ENCODE results near the gene ST6GAL2.

The ST6GAL2 gene

GRCh38 chr2:106863387-106863786, 22.6 kb downstream of the ST6GAL2 start:
- no peak for DNase-seq

- DNase-seq = no peak
Observed at GRCh38 chr2:106859498-106859897, 26.5 kb downstream of the ST6GAL2 start.

GRCh38 chr2:106858810-106859209, 27.2 kb downstream of the ST6GAL2 start:
- DNase-seq = no peak

- no peak for DNase-seq
Observed at GRCh38 chr2:106857882-106858478, 28.0 kb downstream of the ST6GAL2 start.

- no peak for DNase-seq
Observed at GRCh38 chr2:106853631-106854030, 32.3 kb downstream of the ST6GAL2 start.

- DNase-seq = no peak
Observed at GRCh38 chr2:106851881-106852501, 34.0 kb downstream of the ST6GAL2 start.

- no peak for DNase-seq
Observed at GRCh38 chr2:106851087-106851874, 34.7 kb downstream of the ST6GAL2 start.

- DNase-seq = no peak
Observed at GRCh38 chr2:106849253-106849652, 36.7 kb downstream of the ST6GAL2 start.

- no peak for DNase-seq
Observed at GRCh38 chr2:106847366-106847765, 38.6 kb downstream of the ST6GAL2 start.

GRCh38 chr2:106845716-106846115, 40.3 kb downstream of the ST6GAL2 start:
- DNase-seq = no peak

- DNase-seq = no peak
Observed at GRCh38 chr2:106843910-106844250, 42.1 kb downstream of the ST6GAL2 start.

- no peak for DNase-seq
Observed at GRCh38 chr2:106843001-106843909, 42.7 kb downstream of the ST6GAL2 start.

- no peak for DNase-seq
Observed at GRCh38 chr2:106841886-106842645, 43.9 kb downstream of the ST6GAL2 start.

- no peak for DNase-seq
Observed at GRCh38 chr2:106840818-106841217, 45.1 kb downstream of the ST6GAL2 start.

GRCh38 chr2:106839849-106840595, 45.9 kb downstream of the ST6GAL2 start:
- DNase-seq = no peak

- no peak for DNase-seq
Observed at GRCh38 chr2:106833256-106833655, 52.7 kb downstream of the ST6GAL2 start.

GRCh38 chr2:106831816-106832569, 54.0 kb downstream of the ST6GAL2 start:
- no peak for DNase-seq

- DNase-seq = no peak
Observed at GRCh38 chr2:106831241-106831640, 54.7 kb downstream of the ST6GAL2 start.

- no peak for DNase-seq
Observed at GRCh38 chr2:106830191-106830590, 55.8 kb downstream of the ST6GAL2 start.

GRCh38 chr2:106828119-106828518, 57.8 kb downstream of the ST6GAL2 start:
- no peak for DNase-seq

GRCh38 chr2:106827158-106827557, 58.8 kb downstream of the ST6GAL2 start:
- DNase-seq = no peak
